ENCODE data around the gene CAPN12. TPM values are rescaled to one million over a fixed set of nuclear protein-coding genes. Genes with fewer than 3 reads are reported as not detected.

CAPN12 gene
- total and polyA plus RNA-seq, 2 of the 4 experiments (the other 2 are of a cell fraction), result 0.18 to 0.97 TPM

GRCh38 chr19:38773469-38774177, 29.3 kb upstream of the CAPN12 start, which contains the start of gene LGALS7:
Gene LGALS7 (minus strand): TSS chr19:38773517. CDS start chr19:38773492, 25 bp downstream.
- Histone ChIP-seq H4K20me1 (ENCODE audit: insufficient read depth, low read length) (no peaks in the 10 kb centered on the region), H3K14ac (replicated peaks; ENCODE audit: low read depth, low read length) (no peak within 1 kb of the TSS), H3K56ac (ENCODE audit: extremely low read depth, insufficient read depth, low read length) (no peak within 1 kb of the TSS), H2BK15ac (ENCODE audit: low read depth, low read length) (no peak within 1 kb of the TSS), H3K27ac (ENCODE audit: insufficient read depth, low read length) (no peak within 1 kb of the TSS), H3K23ac (ENCODE audit: low read depth, low read length) (no peak within 1 kb of the TSS), H4K91ac (ENCODE audit: insufficient read depth, low read depth, low read length) (no peak within 1 kb of the TSS), H3K9ac (ENCODE audit: low read depth, low read length) (no peak within 1 kb of the TSS), H2AK5ac (ENCODE audit: low read depth, low read length) (no peak within 1 kb of the TSS), H4K5ac (ENCODE audit: low read depth, low read length) (no peak within 1 kb of the TSS), H3K9me3 (ENCODE audit: control insufficient read depth, insufficient read depth, low read length) (no peaks in the 10 kb centered on the region), H3K4ac (ENCODE audit: low read depth, low read length) (no peak within 1 kb of the TSS), H3K27me3 (ENCODE audit: control insufficient read depth, insufficient read depth, low read length) (peaks cover under 1% of the 10 kb centered on the region; the same call in 1 of the 2 replicates), H2AK9ac (replicated peaks; ENCODE audit: low read depth, low read length, poor library complexity) (no peak within 1 kb of the TSS), H2BK5ac (ENCODE audit: low read depth, low read length, poor library complexity, severe bottlenecking) (no peak within 1 kb of the TSS), H3K4me2 (ENCODE audit: low read depth, low read length) (no peak within 1 kb of the TSS), H4K8ac (ENCODE audit: low read depth in 2 of 2, low read length in 2 of 2) (no peak within 1 kb of the TSS), H3K36me3 (ENCODE audit: control insufficient read depth, insufficient read depth, low read length) (no peaks in the 10 kb centered on the region), H2BK120ac (ENCODE audit: low read depth, low read length) (no peak within 1 kb of the TSS), H2AFZ (replicated peaks; ENCODE audit: low read length, poor library complexity) (peak within 1 kb of the TSS; percentile 41), H3K9me1 (ENCODE audit: insufficient read depth, low read length) (no peaks in the 10 kb centered on the region), H3K18ac (ENCODE audit: low read depth, low read length) (no peak within 1 kb of the TSS), H2BK20ac (ENCODE audit: low read depth, low read length) (no peak within 1 kb of the TSS), H3K79me1 (ENCODE audit: low read depth in 1 of 2, low read length in 2 of 2) (no peaks in the 10 kb centered on the region), H3K4me3 (ENCODE audit: insufficient read depth, low read depth, low read length) (no peak within 1 kb of the TSS), H3K4me1 (ENCODE audit: control insufficient read depth, insufficient read depth, low read length) (no peaks in the 10 kb centered on the region)
- 43% methylated on average over 2 of the region's 14 CpGs; no CpG with 5 or more reads in 1 of the 2 experiments for WGBS, 2 experiments (ENCODE audit: extremely low coverage in 2 of 2, insufficient read length in 1 of 2)
- no peak for TF ChIP-seq FOS (IDR thresholded peaks at IDR 0.05; ENCODE audit: low read depth, low read length)
- no peak for TF ChIP-seq MAFK (IDR thresholded peaks at IDR 0.05; ENCODE audit: low read depth, low read length)
- no peak for TF ChIP-seq RAD21 (IDR thresholded peaks at IDR 0.05; ENCODE audit: low read length)
- TF ChIP-seq SMC3 (IDR thresholded peaks at IDR 0.05; ENCODE audit: low read depth, low read length), result no peak
- TF ChIP-seq MXI1 (IDR thresholded peaks at IDR 0.05; ENCODE audit: borderline replicate concordance, low read depth, low read length), result no peak
- no peak for TF ChIP-seq ELK1 (IDR thresholded peaks at IDR 0.05; ENCODE audit: borderline replicate concordance, low read depth, low read length)
- no peak for TF ChIP-seq CEBPB (IDR thresholded peaks at IDR 0.05; ENCODE audit: low read depth, low read length)
- TF ChIP-seq RCOR1 (IDR thresholded peaks at IDR 0.05; ENCODE audit: insufficient replicate concordance, low read length), result no peak
- TF ChIP-seq POLR2A (IDR thresholded peaks at IDR 0.05; ENCODE audit: low read depth, low read length), result no peak
- TF ChIP-seq MAZ (IDR thresholded peaks at IDR 0.05; ENCODE audit: borderline replicate concordance, low read depth, low read length), result no peak
- dilution Hi-C loops (cut with HindIII; ENCODE audit: low sequenced_read_pairs, unreplicated experiment), result no loop called here
- DNase-seq (no peak), ATAC-seq (ENCODE audit: low read depth) (no peak)
- intact Hi-C loops (cut with micrococcal nuclease), result no loop called here
- CTCF ChIA-PET, result no interaction called here
- in situ Hi-C loops (cut with MboI; ENCODE audit: low sequenced_read_pairs), result no loop called here
- POLR2A ChIA-PET (ENCODE audit: unreplicated experiment), result no interaction called here
- BruUV-seq (replicated peaks), result no TSS peak

Data from IMR-90 (cell line).